ENCODE data around the gene TBX10. TPM values are rescaled to one million over a fixed set of nuclear protein-coding genes. Genes with fewer than 3 reads are reported as not detected.
"Not testable (repeated sequence)": the region's sequence is repeated elsewhere in the genome, so short reads cannot be mapped to it uniquely, and the experiment has no call there.

TBX10 gene
- total and polyA plus RNA-seq, 12 donors: 0.17 to 0.44 (median 0.28) TPM; not detected in 9

DNA sequence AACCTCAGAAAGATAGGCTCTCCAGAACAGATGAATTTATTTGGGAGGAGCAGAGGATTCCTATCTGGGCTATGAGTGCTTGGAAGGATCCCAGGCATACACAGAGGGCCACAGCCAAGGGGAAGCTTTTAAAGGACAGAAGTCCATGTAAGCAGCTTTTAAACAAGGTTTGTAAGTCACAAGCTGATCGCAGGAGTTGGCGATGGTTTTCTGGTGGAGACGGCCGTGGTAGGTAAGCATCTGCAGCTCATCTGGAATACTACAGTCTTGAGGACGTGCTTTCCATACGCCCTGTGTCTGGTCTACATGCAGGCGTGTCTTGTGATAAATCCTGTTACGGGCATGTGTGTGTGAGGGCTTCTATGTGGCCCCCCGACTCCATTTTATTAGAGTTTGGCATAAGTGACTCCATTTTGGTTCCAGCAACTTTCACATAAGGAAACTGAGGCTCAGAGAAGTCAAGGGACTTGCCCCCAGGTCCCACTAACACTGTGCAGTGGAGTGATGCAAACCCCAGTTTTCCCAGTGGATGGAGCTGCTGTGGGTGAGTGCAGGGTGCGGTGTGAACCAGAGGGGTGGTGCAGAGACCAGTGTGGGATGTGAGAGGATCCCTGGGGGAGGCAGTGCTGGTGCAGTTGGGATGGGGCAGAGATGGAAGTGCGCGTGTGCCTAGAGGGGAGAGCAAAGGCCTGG, 22.7 kb upstream of the TBX10 start:
- Histone ChIP-seq H3K27ac (no peak overlapping the region), H3K36me3 (no peaks in the 10 kb centered on the region), H3K27me3 (no peaks in the 10 kb centered on the region), H3K4me3 (no peak overlapping the region), H3K4me1 (peaks cover 0 to 7% (median 0%) of the 10 kb centered on the region in 9 donors), H3K9me3 (no peaks in the 10 kb centered on the region)
- 85 to 87% methylated on average over 12 of the region's 12 CpGs for WGBS, 2 donors
- TF ChIP-seq CTCF (IDR thresholded peaks at IDR 0.05): no peak
- ATAC-seq: no peak
- no peak for DNase-seq
- intact Hi-C loops (cut with DNase I): loop anchor here in 1 of 10 donors (5.0 kb wide), 1 partner anchor 90 kb away; no protein-coding TSS in a partner anchor

- intact Hi-C loops (cut with DNase I): loop anchor here in 1 of 10 donors (5.0 kb wide), 1 partner anchor 88 kb away; no protein-coding TSS in a partner anchor
- H3K27me3 ChIP-seq, ATAC-seq, DNase-seq, H3K4me3 ChIP-seq, H3K36me3 ChIP-seq, H3K27ac ChIP-seq, H3K4me1 ChIP-seq: not testable (repeated sequence)
- H3K9me3 ChIP-seq: peaks cover 0 to 11% (median 0%) of the 10 kb centered on the region in 11 donors
- WGBS, 2 donors: 73 to 81% methylated on average over 5 of the region's 5 CpGs
These were observed 21.2 kb upstream of the TBX10 start for GRCh38 chr11:67660752-67661151.

GRCh38 chr11:67659651-67660165, 20.1 kb upstream of the TBX10 start:
- intact Hi-C loops (cut with DNase I): loop anchor here in 5 of 10 donors (2.0 to 10.0 kb wide), 3 partner anchors 31 to 87 kb away; partner anchors contain the start of gene NUDT8 (in 1 of the 5)
- not testable (repeated sequence) for DNase-seq, H3K27ac ChIP-seq, H3K4me1 ChIP-seq, H3K36me3 ChIP-seq, H3K27me3 ChIP-seq, ATAC-seq, H3K4me3 ChIP-seq
- TF ChIP-seq CTCF (IDR thresholded peaks at IDR 0.05): peak in 3 of 9 donors; percentile 22 to 49 (median 28)
- H3K9me3 ChIP-seq: peaks cover 0 to 11% (median 0%) of the 10 kb centered on the region in 11 donors
- 59 to 67% methylated on average over 5 of the region's 5 CpGs for WGBS, 2 donors

DNA sequence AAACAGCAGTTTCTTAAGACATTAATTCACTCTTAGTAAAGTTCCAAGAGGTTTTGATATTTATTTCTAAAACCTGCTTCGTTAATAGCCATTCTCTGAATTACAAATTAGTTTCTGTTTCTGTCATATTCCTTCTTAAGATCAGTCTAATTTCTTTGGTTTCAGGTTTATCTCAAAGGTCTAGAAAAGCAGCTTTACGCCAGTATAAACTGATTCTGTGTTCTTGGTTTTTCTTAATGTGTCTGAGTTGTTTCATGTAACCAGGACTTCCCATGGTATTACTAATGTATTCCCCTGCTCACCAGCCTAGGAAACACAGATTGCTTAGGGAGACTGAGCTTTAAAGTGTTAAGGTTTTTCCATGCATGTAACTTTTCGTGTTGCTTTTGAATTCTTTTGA, 17.7 kb upstream of the TBX10 start:
- Histone ChIP-seq H3K27me3 (no peaks in the 10 kb centered on the region), H3K9me3 (peaks cover 0 to 11% (median 0%) of the 10 kb centered on the region in 11 donors), H3K4me1 (peaks cover 0 to 9% (median 0%) of the 10 kb centered on the region in 9 donors), H3K36me3 (no peaks in the 10 kb centered on the region), H3K4me3 (no peak overlapping the region), H3K27ac (no peak overlapping the region)
- DNase-seq (no peak), ATAC-seq (no peak)
- TF ChIP-seq CTCF (IDR thresholded peaks at IDR 0.05): no peak
- 44 to 49% methylated on average over 3 of the region's 3 CpGs for WGBS, 2 donors
- intact Hi-C loops (cut with DNase I): loop anchor here in 5 of 10 donors (2.0 to 10.0 kb wide), 3 partner anchors 26 to 85 kb away; no protein-coding TSS in a partner anchor
